Liver (tissue), 3 donors: ENCODE data around the gene FGD4.

Experiments used
- EGR1 ChIP-seq, 2 donors: IDR thresholded peaks; 2 replicates each; pipeline ENCODE4 v1.6.1; 2016 to 2018; ENCODE audit warnings: antibody characterized with exemption in 2 of 2, low read depth in 2 of 2
- FOXA2 ChIP-seq: IDR thresholded peaks from 2 replicates; pipeline ENCODE4 v1.6.1; 2016; ENCODE audit warnings: antibody characterized with exemption
- GABPA ChIP-seq, 2 donors: IDR thresholded peaks in 1 of 2; conservative IDR thresholded peaks in 1 of 2; 2 replicates each; pipeline ENCODE4 v1.6.1; 2016; ENCODE audit warnings: antibody characterized with exemption in 2 of 2, mild to moderate bottlenecking in 1 of 2, moderate library complexity in 1 of 2
- JUND ChIP-seq, 2 donors: IDR thresholded peaks; 2 replicates each; pipeline ENCODE4 v1.6.1; 2016; ENCODE audit warnings: antibody characterized with exemption in 2 of 2
- RAD21 ChIP-seq, 2 donors: IDR thresholded peaks; 2 replicates each; pipeline ENCODE4 v1.6.1; 2016; ENCODE audit warnings: antibody characterized with exemption in 2 of 2, mild to moderate bottlenecking in 2 of 2
- SP1 ChIP-seq: IDR thresholded peaks from 2 replicates; pipeline ENCODE4 v1.6.1; 2018; ENCODE audit warnings: antibody characterized with exemption, mild to moderate bottlenecking
- YY1 ChIP-seq: IDR thresholded peaks from 2 replicates; pipeline ENCODE4 v1.6.1; 2016; ENCODE audit warnings: antibody characterized with exemption, mild to moderate bottlenecking
- TF ChIP-seq, protein P1 (sequence below): fragments of 150-350 bp; IDR thresholded peaks from 2 replicates; pipeline ENCODE4 v1.5.1; 2017; ENCODE audit warnings: improper control_type of control experiment, low read depth, low read length; ENCODE audit not compliant: missing input control
- TF ChIP-seq, protein P2 (sequence below): IDR thresholded peaks from 2 replicates; pipeline ENCODE4 v1.6.1; 2016; ENCODE audit warnings: antibody characterized with exemption, mild to moderate bottlenecking
- TF ChIP-seq, protein P3 (sequence below): IDR thresholded peaks from 2 replicates; pipeline ENCODE4 v1.6.1; 2016; ENCODE audit warnings: antibody characterized with exemption
- donor health status: healthy.
- donor health status: healthy.

DNA sequence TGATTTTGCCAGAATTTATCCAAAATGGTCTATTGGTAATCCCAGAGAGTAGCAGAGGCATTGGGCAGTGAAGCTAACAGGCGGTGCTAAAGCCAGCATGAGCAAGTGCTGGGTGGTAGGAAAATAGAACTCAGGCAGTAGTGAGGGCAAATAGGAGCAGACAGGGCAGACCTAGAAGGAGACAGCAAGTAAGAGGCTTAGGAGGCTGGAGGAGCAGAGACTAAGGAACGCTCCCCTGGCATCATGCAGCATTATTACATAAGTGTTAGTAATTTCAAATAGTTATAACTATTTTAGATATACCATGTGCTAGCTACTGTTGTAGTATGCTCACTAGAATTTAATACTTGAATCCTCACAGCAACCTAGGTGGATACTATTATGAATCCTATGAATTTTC is 151.7 kb downstream of the FGD4 start:
- TF ChIP-seq, protein P1, sequence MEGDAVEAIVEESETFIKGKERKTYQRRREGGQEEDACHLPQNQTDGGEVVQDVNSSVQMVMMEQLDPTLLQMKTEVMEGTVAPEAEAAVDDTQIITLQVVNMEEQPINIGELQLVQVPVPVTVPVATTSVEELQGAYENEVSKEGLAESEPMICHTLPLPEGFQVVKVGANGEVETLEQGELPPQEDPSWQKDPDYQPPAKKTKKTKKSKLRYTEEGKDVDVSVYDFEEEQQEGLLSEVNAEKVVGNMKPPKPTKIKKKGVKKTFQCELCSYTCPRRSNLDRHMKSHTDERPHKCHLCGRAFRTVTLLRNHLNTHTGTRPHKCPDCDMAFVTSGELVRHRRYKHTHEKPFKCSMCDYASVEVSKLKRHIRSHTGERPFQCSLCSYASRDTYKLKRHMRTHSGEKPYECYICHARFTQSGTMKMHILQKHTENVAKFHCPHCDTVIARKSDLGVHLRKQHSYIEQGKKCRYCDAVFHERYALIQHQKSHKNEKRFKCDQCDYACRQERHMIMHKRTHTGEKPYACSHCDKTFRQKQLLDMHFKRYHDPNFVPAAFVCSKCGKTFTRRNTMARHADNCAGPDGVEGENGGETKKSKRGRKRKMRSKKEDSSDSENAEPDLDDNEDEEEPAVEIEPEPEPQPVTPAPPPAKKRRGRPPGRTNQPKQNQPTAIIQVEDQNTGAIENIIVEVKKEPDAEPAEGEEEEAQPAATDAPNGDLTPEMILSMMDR: no peak
- no peak for TF ChIP-seq FOXA2
- TF ChIP-seq, protein P2, sequence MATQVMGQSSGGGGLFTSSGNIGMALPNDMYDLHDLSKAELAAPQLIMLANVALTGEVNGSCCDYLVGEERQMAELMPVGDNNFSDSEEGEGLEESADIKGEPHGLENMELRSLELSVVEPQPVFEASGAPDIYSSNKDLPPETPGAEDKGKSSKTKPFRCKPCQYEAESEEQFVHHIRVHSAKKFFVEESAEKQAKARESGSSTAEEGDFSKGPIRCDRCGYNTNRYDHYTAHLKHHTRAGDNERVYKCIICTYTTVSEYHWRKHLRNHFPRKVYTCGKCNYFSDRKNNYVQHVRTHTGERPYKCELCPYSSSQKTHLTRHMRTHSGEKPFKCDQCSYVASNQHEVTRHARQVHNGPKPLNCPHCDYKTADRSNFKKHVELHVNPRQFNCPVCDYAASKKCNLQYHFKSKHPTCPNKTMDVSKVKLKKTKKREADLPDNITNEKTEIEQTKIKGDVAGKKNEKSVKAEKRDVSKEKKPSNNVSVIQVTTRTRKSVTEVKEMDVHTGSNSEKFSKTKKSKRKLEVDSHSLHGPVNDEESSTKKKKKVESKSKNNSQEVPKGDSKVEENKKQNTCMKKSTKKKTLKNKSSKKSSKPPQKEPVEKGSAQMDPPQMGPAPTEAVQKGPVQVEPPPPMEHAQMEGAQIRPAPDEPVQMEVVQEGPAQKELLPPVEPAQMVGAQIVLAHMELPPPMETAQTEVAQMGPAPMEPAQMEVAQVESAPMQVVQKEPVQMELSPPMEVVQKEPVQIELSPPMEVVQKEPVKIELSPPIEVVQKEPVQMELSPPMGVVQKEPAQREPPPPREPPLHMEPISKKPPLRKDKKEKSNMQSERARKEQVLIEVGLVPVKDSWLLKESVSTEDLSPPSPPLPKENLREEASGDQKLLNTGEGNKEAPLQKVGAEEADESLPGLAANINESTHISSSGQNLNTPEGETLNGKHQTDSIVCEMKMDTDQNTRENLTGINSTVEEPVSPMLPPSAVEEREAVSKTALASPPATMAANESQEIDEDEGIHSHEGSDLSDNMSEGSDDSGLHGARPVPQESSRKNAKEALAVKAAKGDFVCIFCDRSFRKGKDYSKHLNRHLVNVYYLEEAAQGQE: no peak
- no peak for TF ChIP-seq SP1
- TF ChIP-seq, protein P3, sequence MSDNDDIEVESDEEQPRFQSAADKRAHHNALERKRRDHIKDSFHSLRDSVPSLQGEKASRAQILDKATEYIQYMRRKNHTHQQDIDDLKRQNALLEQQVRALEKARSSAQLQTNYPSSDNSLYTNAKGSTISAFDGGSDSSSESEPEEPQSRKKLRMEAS: no peak
- TF ChIP-seq EGR1 (IDR thresholded peaks at IDR 0.05; ENCODE audit: low read depth in 2 of 2): no peak
- no peak for TF ChIP-seq YY1
- TF ChIP-seq RAD21 (IDR thresholded peaks at IDR 0.05): no peak
- no peak for TF ChIP-seq GABPA (IDR thresholded peaks at IDR 0.05 in 1 of 2, conservative IDR thresholded peaks at IDR 0.05 in 1 of 2)
- no peak for TF ChIP-seq JUND (IDR thresholded peaks at IDR 0.05)
